H9 (cell line): ENCODE data around the gene ERVFRD-1. TPM values are rescaled to one million over a fixed set of nuclear protein-coding genes. Genes with fewer than 3 reads are reported as not detected.

ENCODE experiments used
- DNase-seq: peaks from one replicate; pipeline ENCODE4 v3.0.0-alpha.2; 2017
- H2AFZ ChIP-seq: one replicate; pipeline ENCODE4 v1.6.1; 2013; ENCODE audit warnings: mild to moderate bottlenecking, low read length, control low read depth, moderate library complexity
- H2AK5ac ChIP-seq: 2 replicates; pipeline ENCODE4 v1.6.1; 2013; ENCODE audit warnings: low read length, control low read depth, mixed read lengths; ENCODE audit not compliant: insufficient read length
- H2BK120ac ChIP-seq: one replicate; pipeline ENCODE4 v1.6.1; 2013; ENCODE audit warnings: low read depth, mild to moderate bottlenecking, low read length, control low read depth, inconsistent platforms; ENCODE audit not compliant: poor library complexity, severe bottlenecking
- H2BK12ac ChIP-seq: 2 replicates; pipeline ENCODE4 v1.6.1; 2013; ENCODE audit warnings: low read length, control low read depth, mixed read lengths, low read depth; ENCODE audit not compliant: insufficient read length
- H2BK15ac ChIP-seq: 2 replicates; pipeline ENCODE4 v1.6.1; 2013; ENCODE audit warnings: low read depth, low read length, control low read depth
- H2BK20ac ChIP-seq: one replicate; pipeline ENCODE4 v1.6.1; 2013; ENCODE audit warnings: low read depth, mild to moderate bottlenecking, low read length, control low read depth, inconsistent platforms; ENCODE audit not compliant: poor library complexity, severe bottlenecking
- H2BK5ac ChIP-seq: 2 replicates; pipeline ENCODE4 v1.6.1; 2013; ENCODE audit warnings: low read length, control low read depth, mixed read lengths; ENCODE audit not compliant: insufficient read length
- H3K14ac ChIP-seq: 2 replicates; pipeline ENCODE4 v1.6.1; 2013; ENCODE audit warnings: low read length, control low read depth; ENCODE audit not compliant: insufficient read depth
- H3K18ac ChIP-seq: 2 replicates; pipeline ENCODE4 v1.6.1; 2013; ENCODE audit warnings: low read depth, mild to moderate bottlenecking, mixed read lengths, low read length, control low read depth; ENCODE audit not compliant: insufficient read length
- H3K23ac ChIP-seq: 2 replicates; pipeline ENCODE4 v1.6.1; 2013; ENCODE audit warnings: low read length, control low read depth, mixed read lengths, low read depth; ENCODE audit not compliant: insufficient read length
- H3K23me2 ChIP-seq: 2 replicates; pipeline ENCODE4 v1.6.1; 2013; ENCODE audit warnings: low read depth, mild to moderate bottlenecking, mixed read lengths, low read length, control low read depth; ENCODE audit not compliant: insufficient read length, poor library complexity, severe bottlenecking
- H3K27ac ChIP-seq: 2 replicates; pipeline ENCODE4 v1.5.1; 2013; ENCODE audit warnings: low read length, control low read depth, mixed read lengths, low read depth; ENCODE audit not compliant: insufficient read length
- H3K27me3 ChIP-seq: 2 replicates; pipeline ENCODE4 v1.6.1; 2013; ENCODE audit warnings: low read length, control low read depth, inconsistent platforms; ENCODE audit not compliant: insufficient read depth
- H3K4ac ChIP-seq: 2 replicates; pipeline ENCODE4 v1.6.1; 2013; ENCODE audit warnings: low read depth, mild to moderate bottlenecking, control low read depth, inconsistent platforms, low read length, moderate library complexity
- H3K4me1 ChIP-seq: 2 replicates; pipeline ENCODE4 v1.6.1; 2013; ENCODE audit warnings: low read length, control low read depth, inconsistent platforms; ENCODE audit not compliant: insufficient read depth
- H3K4me2 ChIP-seq: 2 replicates; pipeline ENCODE4 v1.6.1; 2013; ENCODE audit warnings: low read length, control low read depth, mixed read lengths; ENCODE audit not compliant: insufficient read length, insufficient read depth
- H3K56ac ChIP-seq: 2 replicates; pipeline ENCODE4 v1.6.1; 2013; ENCODE audit warnings: low read depth, mild to moderate bottlenecking, mixed read lengths, low read length, control low read depth; ENCODE audit not compliant: insufficient read length
- H3K79me1 ChIP-seq: 2 replicates; pipeline ENCODE4 v1.6.1; 2013; ENCODE audit warnings: low read depth, mild to moderate bottlenecking, moderate library complexity, low read length, control low read depth, inconsistent platforms; ENCODE audit not compliant: insufficient read depth, poor library complexity, severe bottlenecking
- H3K79me2 ChIP-seq: 2 replicates; pipeline ENCODE4 v1.6.1; 2013; ENCODE audit warnings: low read length, control low read depth, inconsistent platforms; ENCODE audit not compliant: insufficient read depth
- H3K9ac ChIP-seq: 2 replicates; pipeline ENCODE4 v1.6.1; 2013; ENCODE audit warnings: low read length, control low read depth, mixed read lengths; ENCODE audit not compliant: insufficient read length; ENCODE audit errors: extremely low read depth
- H3K9me3 ChIP-seq: one replicate; pipeline ENCODE4 v1.6.1; 2013; ENCODE audit warnings: low read depth, low read length, inconsistent platforms; ENCODE audit not compliant: control insufficient read depth
- H3T11ph ChIP-seq: one replicate; pipeline ENCODE4 v1.6.1; 2013; ENCODE audit warnings: mild to moderate bottlenecking, low read length, control low read depth, inconsistent platforms
- H4K20me1 ChIP-seq: one replicate; pipeline ENCODE4 v1.6.1; 2013; ENCODE audit not compliant: control insufficient read depth, insufficient read length, insufficient read depth
- H4K5ac ChIP-seq: 2 replicates; pipeline ENCODE4 v1.6.1; 2013; ENCODE audit warnings: low read depth, mild to moderate bottlenecking, mixed read lengths, low read length, control low read depth; ENCODE audit not compliant: insufficient read length
- H4K8ac ChIP-seq: replicated peaks from 2 replicates; pipeline ENCODE4 v1.6.1; 2013; ENCODE audit warnings: low read length, control low read depth, mixed read lengths, low read depth; ENCODE audit not compliant: insufficient read length
- H4K91ac ChIP-seq: 2 replicates; pipeline ENCODE4 v1.6.1; 2013; ENCODE audit warnings: low read depth, mild to moderate bottlenecking, moderate library complexity, mixed read lengths, low read length, control low read depth; ENCODE audit not compliant: insufficient read length
- H3K27ac Mint-ChIP-seq, 3 experiments: 2 replicates in 2 of 3; 3 replicates in 1 of 3; pipeline ENCODE4 v1.8.0; 2020 to 2021; ENCODE audit warnings: mixed read lengths in 3 of 3, mild to moderate bottlenecking in 1 of 3, moderate library complexity in 1 of 3
- H3K27me3 Mint-ChIP-seq: 2 replicates; pipeline ENCODE4 v1.8.0; 2021; ENCODE audit warnings: low read depth, mild to moderate bottlenecking, moderate library complexity, mixed read lengths
- H3K36me3 Mint-ChIP-seq, 3 experiments: 2 replicates in 2 of 3; 3 replicates in 1 of 3; pipeline ENCODE4 v1.8.0; 2020 to 2021; ENCODE audit warnings: low read depth in 3 of 3, mixed read lengths in 3 of 3; ENCODE audit not compliant: insufficient read depth in 1 of 3
- H3K4me1 Mint-ChIP-seq, 2 experiments: 2 replicates each; pipeline ENCODE4 v1.8.0; 2020; ENCODE audit warnings: mixed read lengths in 2 of 2
- H3K4me3 Mint-ChIP-seq, 2 experiments: 2 replicates in 1 of 2; 3 replicates in 1 of 2; pipeline ENCODE4 v1.8.0; 2020 to 2021; ENCODE audit warnings: mild to moderate bottlenecking in 2 of 2, mixed read lengths in 2 of 2, moderate library complexity in 1 of 2
- H3K9me3 Mint-ChIP-seq, 2 experiments: 2 replicates in 1 of 2; 3 replicates in 1 of 2; pipeline ENCODE4 v1.8.0; 2020; ENCODE audit warnings: mild to moderate bottlenecking in 2 of 2, mixed read lengths in 2 of 2, moderate library complexity in 1 of 2
- WGBS: extraction: QIAGEN DNeasy Blood & Tissue Kit; methylation state at CpG from one replicate; pipeline ENCODE4 v1.1.7; 2013; ENCODE audit warnings: missing lambda C conversion rate, low lambda C conversion rate, mixed read lengths; ENCODE audit not compliant: insufficient read length; ENCODE audit errors: extremely low coverage; 5-methylcytosine and 5-hydroxymethylcytosine counted together
- total RNA-seq: library from RNA; stranded (reverse); gene quantifications from 2 replicates; pipeline ENCODE4 v1.2.1, GENCODE V29; 2021
- TF ChIP-seq, protein P1 (sequence below): fragments of 200-600 bp; sonication (generic); conservative IDR thresholded peaks from 3 replicates; pipeline ENCODE4 v1.8.0; 2021; ENCODE audit warnings: antibody characterized with exemption, mild to moderate bottlenecking

ERVFRD-1 gene
- total RNA-seq, 1 experiment from 2014 or later = not detected

GRCh38 chr6:11123978-11124377 lies 12.5 kb upstream of the ERVFRD-1 start:
- Histone ChIP-seq H2BK12ac (no peak overlapping the region), H2BK120ac (no peak overlapping the region), H3K27me3 (no peaks in the 10 kb centered on the region), H3K23me2 (no peaks in the 10 kb centered on the region), H3K79me2 (peaks cover 5% of the 10 kb centered on the region; the same call in 1 of the 2 replicates), H3K56ac (no peak overlapping the region), H3K4ac (no peak overlapping the region), H2BK15ac (no peak overlapping the region), H3T11ph (no peak overlapping the region), H3K18ac (no peak overlapping the region), H4K20me1 (no peaks in the 10 kb centered on the region), H3K4me2 (no peak overlapping the region), H3K14ac (no peak overlapping the region), H2AFZ (no peak overlapping the region), H4K91ac (no peak overlapping the region), H4K5ac (no peak overlapping the region), H3K27ac (no peak overlapping the region), H3K4me1 (peaks cover 6% of the 10 kb centered on the region; the same call in 1 of the 2 replicates), H3K79me1 (peaks cover 6% of the 10 kb centered on the region), H4K8ac (no peak overlapping the region), H3K23ac (no peak overlapping the region), H2AK5ac (no peak overlapping the region), H2BK20ac (no peak overlapping the region), H3K9me3 (no peaks in the 10 kb centered on the region), H2BK5ac (no peak overlapping the region), H3K9ac (no peak overlapping the region)
- Mint-ChIP-seq H3K27ac (no peak overlapping the region; a peak in 1 of 7 replicates), H3K36me3 (peaks cover 2 to 13% (median 11%) of the 10 kb centered on the region in 3 experiments; a peak in 5 of 7 replicates), H3K27me3 (no peaks in the 10 kb centered on the region), H3K4me3 (no peak overlapping the region), H3K4me1 (peaks cover 16% of the 10 kb centered on the region in 2 experiments), H3K9me3 (no peaks in the 10 kb centered on the region)
- TF ChIP-seq, protein P1, sequence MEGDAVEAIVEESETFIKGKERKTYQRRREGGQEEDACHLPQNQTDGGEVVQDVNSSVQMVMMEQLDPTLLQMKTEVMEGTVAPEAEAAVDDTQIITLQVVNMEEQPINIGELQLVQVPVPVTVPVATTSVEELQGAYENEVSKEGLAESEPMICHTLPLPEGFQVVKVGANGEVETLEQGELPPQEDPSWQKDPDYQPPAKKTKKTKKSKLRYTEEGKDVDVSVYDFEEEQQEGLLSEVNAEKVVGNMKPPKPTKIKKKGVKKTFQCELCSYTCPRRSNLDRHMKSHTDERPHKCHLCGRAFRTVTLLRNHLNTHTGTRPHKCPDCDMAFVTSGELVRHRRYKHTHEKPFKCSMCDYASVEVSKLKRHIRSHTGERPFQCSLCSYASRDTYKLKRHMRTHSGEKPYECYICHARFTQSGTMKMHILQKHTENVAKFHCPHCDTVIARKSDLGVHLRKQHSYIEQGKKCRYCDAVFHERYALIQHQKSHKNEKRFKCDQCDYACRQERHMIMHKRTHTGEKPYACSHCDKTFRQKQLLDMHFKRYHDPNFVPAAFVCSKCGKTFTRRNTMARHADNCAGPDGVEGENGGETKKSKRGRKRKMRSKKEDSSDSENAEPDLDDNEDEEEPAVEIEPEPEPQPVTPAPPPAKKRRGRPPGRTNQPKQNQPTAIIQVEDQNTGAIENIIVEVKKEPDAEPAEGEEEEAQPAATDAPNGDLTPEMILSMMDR = peak; percentile 55
- no peak for DNase-seq
- WGBS = no CpG with 5 or more reads among the region's 2 CpGs
